Astrocyte (in vitro differentiated cells and primary cell): Measurements from ENCODE around the gene ERAL1. TPM values are rescaled to one million over a fixed set of nuclear protein-coding genes. Genes with fewer than 3 reads are reported as not detected.
"Not testable (repeated sequence)": the region's sequence is repeated elsewhere in the genome, so short reads cannot be mapped to it uniquely, and the experiment has no call there.

Experiments
- DNase-seq: peaks from one replicate; pipeline ENCODE4 v3.0.0-alpha.2; 2010; ENCODE audit warnings: low read depth
- FAIRE-seq: peaks from 2 replicates; lab custom pipeline; 2011; peaks lifted over from hg19 to GRCh38; lab: Jason Lieb, UNC
- H2AFZ ChIP-seq: 2 replicates; pipeline ENCODE4 v1.6.0; 2012; ENCODE audit warnings: low read depth, low read length, inconsistent platforms
- H3K27ac ChIP-seq: 2 replicates; pipeline ENCODE4 v1.5.1; 2011; ENCODE audit warnings: low read depth, low read length, inconsistent platforms
- H3K27me3 ChIP-seq: 2 replicates; pipeline ENCODE4 v1.6.0; 2011; ENCODE audit warnings: low read length, inconsistent platforms; ENCODE audit not compliant: insufficient read depth
- H3K36me3 ChIP-seq: 2 replicates; pipeline ENCODE4 v1.5.1; 2011; ENCODE audit warnings: low read length, inconsistent platforms; ENCODE audit not compliant: insufficient read depth
- H3K4me1 ChIP-seq: 2 replicates; pipeline ENCODE4 v1.5.1; 2011; ENCODE audit warnings: low read length, inconsistent platforms; ENCODE audit not compliant: insufficient read depth
- H3K4me2 ChIP-seq: 2 replicates; pipeline ENCODE4 v1.6.0; 2012; ENCODE audit warnings: low read length, inconsistent platforms
- H3K4me3 ChIP-seq: 2 replicates; pipeline ENCODE4 v1.5.1; 2011; ENCODE audit warnings: low read depth, mild to moderate bottlenecking, low read length, inconsistent platforms; ENCODE audit not compliant: insufficient read depth
- H3K79me2 ChIP-seq: 2 replicates; pipeline ENCODE4 v1.6.0; 2012; ENCODE audit warnings: mild to moderate bottlenecking, low read length, inconsistent platforms; ENCODE audit not compliant: insufficient read depth
- H3K9ac ChIP-seq: 2 replicates; pipeline ENCODE4 v1.6.0; 2012; ENCODE audit warnings: mild to moderate bottlenecking, low read length, inconsistent platforms
- H3K9me3 ChIP-seq: 2 replicates; pipeline ENCODE4 v1.5.1; 2012; ENCODE audit warnings: low read depth, mild to moderate bottlenecking, low read length, inconsistent platforms; ENCODE audit not compliant: insufficient read depth
- H4K20me1 ChIP-seq: 2 replicates; pipeline ENCODE4 v1.6.0; 2012; ENCODE audit warnings: low read length, inconsistent platforms; ENCODE audit not compliant: insufficient read depth
- H3K27ac Mint-ChIP-seq: one replicate; pipeline ENCODE4 v1.8.0; 2021; ENCODE audit warnings: mild to moderate bottlenecking, mixed read lengths; ENCODE audit not compliant: unreplicated experiment
- H3K27me3 Mint-ChIP-seq: one replicate; pipeline ENCODE4 v1.8.0; 2021; ENCODE audit warnings: low read depth, mixed read lengths; ENCODE audit not compliant: unreplicated experiment
- H3K36me3 Mint-ChIP-seq: one replicate; pipeline ENCODE4 v1.8.0; 2021; ENCODE audit warnings: low read depth, mixed read lengths; ENCODE audit not compliant: unreplicated experiment
- H3K4me1 Mint-ChIP-seq: one replicate; pipeline ENCODE4 v1.8.0; 2021; ENCODE audit warnings: low read depth, mixed read lengths; ENCODE audit not compliant: unreplicated experiment
- H3K4me3 Mint-ChIP-seq: one replicate; pipeline ENCODE4 v1.8.0; 2021; ENCODE audit warnings: mild to moderate bottlenecking, moderate library complexity, mixed read lengths; ENCODE audit not compliant: unreplicated experiment
- H3K9me3 Mint-ChIP-seq: one replicate; pipeline ENCODE4 v1.8.0; 2021; ENCODE audit warnings: mild to moderate bottlenecking, mixed read lengths; ENCODE audit not compliant: unreplicated experiment
- EZH2 ChIP-seq: IDR thresholded peaks from 2 replicates; pipeline ENCODE4 v1.6.1; 2012; ENCODE audit warnings: mild to moderate bottlenecking, low read length, inconsistent platforms; ENCODE audit not compliant: insufficient read depth
- total RNA-seq: library from RNA; stranded (reverse); gene quantifications from 2 replicates; pipeline ENCODE4 v1.2.1, GENCODE V29; 2021
- TF ChIP-seq, protein P1 (sequence below): IDR thresholded peaks from 2 replicates; pipeline ENCODE4 v1.5.1; 2011; ENCODE audit warnings: low read depth, mild to moderate bottlenecking, inconsistent platforms, low read length, moderate library complexity; ENCODE audit not compliant: insufficient read depth

ERAL1 gene
- total RNA-seq, 1 donor from 2014 or later: 38.4 TPM

- peak overlapping the region; percentile 89 for H3K4me3 Mint-ChIP-seq
- Histone ChIP-seq H4K20me1 (peaks cover 32% of the 10 kb centered on the region), H3K4me1 (peaks cover 17% of the 10 kb centered on the region), H3K27me3 (no peaks in the 10 kb centered on the region), H3K4me3 (peak overlapping the region; percentile 64), H3K4me2 (peak overlapping the region; percentile 93), H3K9ac (peak overlapping the region; percentile 70), H3K79me2 (no peaks in the 10 kb centered on the region), H3K27ac (no peak overlapping the region), H2AFZ (peak overlapping the region; percentile 71), H3K36me3 (peaks cover 19% of the 10 kb centered on the region), H3K9me3 (no peaks in the 10 kb centered on the region)
- no peak for DNase-seq
- no peaks in the 10 kb centered on the region for H3K9me3 Mint-ChIP-seq
- FAIRE-seq: no peak
- H3K4me1 Mint-ChIP-seq: peaks cover 13% of the 10 kb centered on the region
- H3K36me3 Mint-ChIP-seq: peaks cover 13% of the 10 kb centered on the region
- H3K27me3 Mint-ChIP-seq: peaks cover 1% of the 10 kb centered on the region
- peak overlapping the region; percentile 13 for H3K27ac Mint-ChIP-seq
- TF ChIP-seq, protein P1, sequence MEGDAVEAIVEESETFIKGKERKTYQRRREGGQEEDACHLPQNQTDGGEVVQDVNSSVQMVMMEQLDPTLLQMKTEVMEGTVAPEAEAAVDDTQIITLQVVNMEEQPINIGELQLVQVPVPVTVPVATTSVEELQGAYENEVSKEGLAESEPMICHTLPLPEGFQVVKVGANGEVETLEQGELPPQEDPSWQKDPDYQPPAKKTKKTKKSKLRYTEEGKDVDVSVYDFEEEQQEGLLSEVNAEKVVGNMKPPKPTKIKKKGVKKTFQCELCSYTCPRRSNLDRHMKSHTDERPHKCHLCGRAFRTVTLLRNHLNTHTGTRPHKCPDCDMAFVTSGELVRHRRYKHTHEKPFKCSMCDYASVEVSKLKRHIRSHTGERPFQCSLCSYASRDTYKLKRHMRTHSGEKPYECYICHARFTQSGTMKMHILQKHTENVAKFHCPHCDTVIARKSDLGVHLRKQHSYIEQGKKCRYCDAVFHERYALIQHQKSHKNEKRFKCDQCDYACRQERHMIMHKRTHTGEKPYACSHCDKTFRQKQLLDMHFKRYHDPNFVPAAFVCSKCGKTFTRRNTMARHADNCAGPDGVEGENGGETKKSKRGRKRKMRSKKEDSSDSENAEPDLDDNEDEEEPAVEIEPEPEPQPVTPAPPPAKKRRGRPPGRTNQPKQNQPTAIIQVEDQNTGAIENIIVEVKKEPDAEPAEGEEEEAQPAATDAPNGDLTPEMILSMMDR: no peak
- no peak for TF ChIP-seq EZH2
Measured at GRCh38 chr17:28901866-28902818, 47.3 kb downstream of the ERAL1 start.

- H3K27ac Mint-ChIP-seq: peak within 1 kb of the TSS; percentile 30
- FAIRE-seq: no peak
- peak within 1 kb of the TSS; percentile 89 for H3K4me3 Mint-ChIP-seq
- Histone ChIP-seq H3K4me3 (peak within 1 kb of the TSS; percentile 64), H3K27me3 (no peaks in the 10 kb centered on the region), H3K9ac (peak within 1 kb of the TSS; percentile 70), H3K4me2 (peak within 1 kb of the TSS; percentile 93), H3K79me2 (no peaks in the 10 kb centered on the region), H3K9me3 (no peaks in the 10 kb centered on the region), H2AFZ (peak within 1 kb of the TSS; percentile 71), H3K27ac (no peak within 1 kb of the TSS), H3K36me3 (peaks cover 27% of the 10 kb centered on the region), H4K20me1 (peaks cover 41% of the 10 kb centered on the region), H3K4me1 (peaks cover 13% of the 10 kb centered on the region)
- peaks cover 19% of the 10 kb centered on the region for H3K36me3 Mint-ChIP-seq
- H3K9me3 Mint-ChIP-seq: no peaks in the 10 kb centered on the region
- peaks cover 1% of the 10 kb centered on the region for H3K27me3 Mint-ChIP-seq
- DNase-seq: peak; percentile 66
- no peak for TF ChIP-seq EZH2
- TF ChIP-seq, protein P1: peak; percentile 58
- peaks cover 13% of the 10 kb centered on the region for H3K4me1 Mint-ChIP-seq
Measured at GRCh38 chr17:28902819-28903545, 48.2 kb downstream of the ERAL1 start, which contains the start of gene DHRS13. DHRS13 (minus strand) TSS chr17:28903079; CDS start chr17:28902944, 135 bp downstream.

GRCh38 chr17:28903546-28903841, 48.7 kb downstream of the ERAL1 start:
- H3K9ac ChIP-seq: peak overlapping the region; percentile 19
- not testable (repeated sequence) for DNase-seq, H3K79me2 ChIP-seq, H3K9me3 Mint-ChIP-seq, FAIRE-seq, H3K27me3 ChIP-seq, H2AFZ ChIP-seq, H3K27me3 Mint-ChIP-seq, H3K27ac ChIP-seq, H3K9me3 ChIP-seq
- peaks cover 10% of the 10 kb centered on the region for H3K4me1 ChIP-seq
- Mint-ChIP-seq H3K4me1 (peaks cover 13% of the 10 kb centered on the region), H3K27ac (peak overlapping the region; percentile 30), H3K4me3 (peak overlapping the region; percentile 70), H3K36me3 (peaks cover 20% of the 10 kb centered on the region)
- H3K4me3 ChIP-seq: peak overlapping the region; percentile 64
- peak overlapping the region; percentile 93 for H3K4me2 ChIP-seq
- H4K20me1 ChIP-seq: peaks cover 46% of the 10 kb centered on the region
- H3K36me3 ChIP-seq: peaks cover 32% of the 10 kb centered on the region
